Measurements from ENCODE around the gene VPS45.

DNA sequence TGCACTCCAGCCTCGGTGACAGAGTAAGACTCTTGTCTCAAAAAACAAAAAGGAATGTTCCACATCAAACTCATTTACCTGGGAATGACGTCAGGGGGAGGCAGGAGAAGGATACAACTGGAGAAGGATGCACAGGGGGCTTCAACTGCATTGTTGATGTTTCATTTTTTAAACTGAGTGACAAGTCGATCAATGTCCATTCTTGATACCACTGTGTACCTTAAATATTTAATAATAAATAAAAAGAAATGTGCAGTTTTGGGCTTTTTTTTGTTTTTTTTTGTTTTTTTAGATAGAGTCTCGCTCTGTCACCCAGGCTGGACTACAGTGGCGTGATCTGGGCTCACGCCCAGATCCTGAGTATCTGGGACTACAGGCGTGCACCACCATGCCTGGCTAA lies 117.9 kb downstream of the VPS45 start:
- TF ChIP-seq POLR2A (IDR thresholded peaks at IDR 0.05), result no peak
- TF ChIP-seq, protein P1, sequence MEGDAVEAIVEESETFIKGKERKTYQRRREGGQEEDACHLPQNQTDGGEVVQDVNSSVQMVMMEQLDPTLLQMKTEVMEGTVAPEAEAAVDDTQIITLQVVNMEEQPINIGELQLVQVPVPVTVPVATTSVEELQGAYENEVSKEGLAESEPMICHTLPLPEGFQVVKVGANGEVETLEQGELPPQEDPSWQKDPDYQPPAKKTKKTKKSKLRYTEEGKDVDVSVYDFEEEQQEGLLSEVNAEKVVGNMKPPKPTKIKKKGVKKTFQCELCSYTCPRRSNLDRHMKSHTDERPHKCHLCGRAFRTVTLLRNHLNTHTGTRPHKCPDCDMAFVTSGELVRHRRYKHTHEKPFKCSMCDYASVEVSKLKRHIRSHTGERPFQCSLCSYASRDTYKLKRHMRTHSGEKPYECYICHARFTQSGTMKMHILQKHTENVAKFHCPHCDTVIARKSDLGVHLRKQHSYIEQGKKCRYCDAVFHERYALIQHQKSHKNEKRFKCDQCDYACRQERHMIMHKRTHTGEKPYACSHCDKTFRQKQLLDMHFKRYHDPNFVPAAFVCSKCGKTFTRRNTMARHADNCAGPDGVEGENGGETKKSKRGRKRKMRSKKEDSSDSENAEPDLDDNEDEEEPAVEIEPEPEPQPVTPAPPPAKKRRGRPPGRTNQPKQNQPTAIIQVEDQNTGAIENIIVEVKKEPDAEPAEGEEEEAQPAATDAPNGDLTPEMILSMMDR (IDR thresholded peaks at IDR 0.05), result no peak
